Stimulated activated CD8-positive, alpha-beta memory T cell treated with anti-CD3 and anti-CD28 coated beads, Interleukin-12 subunit alpha, Interleukin-12 subunit beta, amount 100 ng/mL, for 24 hours (primary cell): Measurements from ENCODE around the gene DCLK1.

Experiments used
- DNase-seq: peaks from one replicate; pipeline ENCODE4 v3.0.0-alpha.2; 2020; ENCODE audit errors: extremely low read depth

The DCLK1 gene

GRCh38 chr13:35761440-35762252 lies 369.5 kb downstream of the DCLK1 start:
- no peak for DNase-seq

GRCh38 chr13:35760735-35761281 lies 370.4 kb downstream of the DCLK1 start:
- DNase-seq = no peak

DNA sequence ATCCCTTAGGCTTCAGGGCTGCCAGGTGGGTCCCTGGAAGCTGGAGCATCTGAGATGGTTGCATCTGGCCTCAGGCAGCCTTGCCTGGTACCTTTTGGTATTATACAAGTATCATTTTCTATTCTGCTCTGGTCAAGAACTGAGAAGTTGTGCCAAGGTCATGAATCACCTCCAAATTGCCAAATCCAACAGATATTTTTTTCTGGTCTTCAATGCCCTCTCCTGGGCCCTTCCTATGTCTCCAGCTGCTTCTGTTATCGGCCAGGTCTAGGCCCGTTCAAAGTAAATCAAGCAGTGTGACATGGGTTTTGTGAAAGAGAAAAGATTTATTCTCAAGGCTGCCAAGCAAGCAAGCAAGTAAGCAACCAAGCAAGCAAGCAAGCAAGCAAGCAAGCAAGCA lies 383.6 kb downstream of the DCLK1 start:
- no peak for DNase-seq

DNA sequence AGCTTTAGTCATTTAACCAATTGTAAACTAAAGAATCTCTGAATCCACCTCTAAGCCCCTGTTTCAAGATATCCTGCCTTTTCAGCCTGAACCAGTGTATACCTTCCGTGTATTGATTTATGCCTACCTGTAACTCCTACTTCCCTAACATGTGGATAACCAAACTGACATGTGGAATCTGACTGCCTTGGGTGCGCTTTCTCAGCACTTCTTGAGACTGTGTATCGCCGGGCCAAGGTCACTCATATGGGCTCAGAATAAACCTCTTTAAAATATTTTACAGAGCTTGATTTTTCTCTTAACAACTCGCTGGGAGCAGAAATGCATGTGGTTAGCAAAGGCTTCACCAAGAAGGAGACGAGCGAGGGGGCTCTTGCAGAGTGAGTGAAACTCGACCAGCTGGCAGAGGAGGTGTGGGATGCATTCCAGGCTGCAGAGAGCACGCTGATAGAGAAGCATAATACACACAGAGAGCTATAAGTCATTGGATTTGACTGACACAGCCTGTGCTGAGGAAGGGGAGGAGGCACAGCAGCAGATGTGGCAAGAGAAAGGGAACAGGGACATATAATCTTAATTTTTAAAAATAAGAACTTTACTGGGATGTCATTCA lies 386.5 kb downstream of the DCLK1 start:
- DNase-seq = no peak

GRCh38 chr13:35744144-35744543 lies 387.0 kb downstream of the DCLK1 start:
- no peak for DNase-seq

DNA sequence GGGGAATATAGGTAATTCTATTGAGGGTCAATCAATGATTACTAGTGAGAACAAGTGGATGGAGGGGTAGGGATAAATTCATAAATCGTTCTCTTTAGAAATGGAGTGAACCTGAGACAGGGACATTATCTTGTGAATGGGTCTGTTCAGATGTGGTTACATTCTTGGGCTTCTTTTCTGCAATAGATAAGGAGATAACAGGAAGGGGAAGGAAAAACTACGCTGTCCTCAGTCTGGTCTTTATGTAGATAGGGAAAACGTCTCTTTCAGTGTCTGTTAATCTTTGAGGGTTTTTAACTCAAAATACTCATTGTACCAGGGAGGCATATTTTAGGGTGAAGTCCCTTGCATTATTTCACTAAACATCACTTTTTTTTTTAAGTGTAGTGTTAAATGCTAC lies 388.0 kb downstream of the DCLK1 start:
- no peak for DNase-seq

GRCh38 chr13:35741657-35742056 lies 389.5 kb downstream of the DCLK1 start:
- no peak for DNase-seq

- no peak for DNase-seq
Measured at GRCh38 chr13:35736876-35737275, 394.3 kb downstream of the DCLK1 start.

- no peak for DNase-seq
Measured at GRCh38 chr13:35733827-35734226, 397.4 kb downstream of the DCLK1 start.

- no peak for DNase-seq
Measured at GRCh38 chr13:35732565-35732964, 398.6 kb downstream of the DCLK1 start.

GRCh38 chr13:35731471-35731870 lies 399.7 kb downstream of the DCLK1 start:
- no peak for DNase-seq

DNA sequence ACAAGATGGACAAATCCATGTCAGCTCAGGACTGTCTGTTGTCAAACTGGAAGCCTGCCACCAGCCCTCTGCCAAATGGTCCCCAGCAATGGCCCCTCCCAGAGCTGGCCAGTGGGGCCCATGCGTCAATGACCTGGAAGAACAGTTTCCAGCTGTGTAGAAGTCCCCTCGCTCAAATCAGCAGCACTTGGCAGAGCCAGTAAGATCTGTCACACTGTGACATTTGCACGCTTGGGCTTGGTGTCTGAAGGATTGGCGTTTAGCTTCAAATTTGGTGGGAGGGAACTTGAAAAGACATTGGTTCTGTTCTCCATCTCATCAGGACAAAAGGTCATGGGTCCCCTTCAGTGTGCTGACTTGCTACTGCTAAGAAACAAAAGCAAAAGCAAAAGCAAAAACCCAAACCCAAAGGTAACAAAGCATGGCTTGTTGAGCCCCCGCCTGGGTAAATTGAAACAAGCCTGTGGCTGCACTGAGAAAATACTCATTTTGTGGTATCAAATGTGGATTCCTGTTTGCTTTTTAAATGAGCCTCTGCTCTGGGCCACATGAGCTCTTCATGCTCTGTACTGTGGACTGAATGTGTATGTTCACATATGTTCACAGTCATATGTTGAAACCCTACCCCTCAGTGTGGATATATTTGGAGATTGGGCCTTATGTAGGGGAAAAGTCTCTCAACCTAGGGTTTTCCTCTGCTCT lies 401.1 kb downstream of the DCLK1 start:
- no peak for DNase-seq

GRCh38 chr13:35727881-35728280 lies 403.3 kb downstream of the DCLK1 start:
- no peak for DNase-seq

DNA sequence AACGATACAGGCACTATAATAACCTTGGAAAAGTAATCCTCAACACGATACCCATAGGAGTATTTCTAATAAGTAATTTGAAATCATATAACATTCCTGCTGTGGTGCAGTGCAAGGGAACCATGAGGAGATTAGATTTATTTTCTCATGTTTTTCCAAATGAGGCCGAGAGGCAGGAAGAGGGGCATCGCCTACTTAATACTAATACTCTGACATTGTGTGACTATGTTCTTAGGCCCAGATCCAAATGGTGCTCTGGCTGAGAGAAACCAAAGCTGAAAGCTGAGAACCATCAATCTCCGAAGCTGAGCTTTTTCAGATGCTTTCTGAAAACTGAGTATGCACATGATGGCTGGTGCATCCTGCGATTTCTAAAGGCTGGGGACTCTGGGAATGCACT lies 406.7 kb downstream of the DCLK1 start:
- no peak for DNase-seq

DNA sequence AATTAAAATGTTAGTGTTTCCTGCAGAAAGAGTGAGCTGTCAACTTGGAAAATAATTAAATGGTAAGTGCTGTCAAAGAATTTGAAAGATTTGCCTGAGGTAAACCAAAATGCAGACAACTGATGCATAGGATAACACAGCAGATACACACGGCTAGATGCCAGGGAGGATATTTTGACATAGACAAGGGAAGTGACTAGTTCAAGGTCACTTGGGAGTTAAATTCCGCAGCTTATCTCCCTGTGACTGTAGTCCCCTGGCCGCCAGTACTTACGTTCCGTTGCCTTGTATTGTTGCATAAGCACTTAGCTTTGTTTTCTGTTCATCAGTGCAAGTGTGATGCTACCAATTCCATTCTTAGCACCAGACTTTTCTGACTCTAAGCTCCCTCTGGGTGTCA lies 407.4 kb downstream of the DCLK1 start:
- no peak for DNase-seq

- no peak for DNase-seq
Measured at GRCh38 chr13:35723053-35723461, 408.1 kb downstream of the DCLK1 start.

DNA sequence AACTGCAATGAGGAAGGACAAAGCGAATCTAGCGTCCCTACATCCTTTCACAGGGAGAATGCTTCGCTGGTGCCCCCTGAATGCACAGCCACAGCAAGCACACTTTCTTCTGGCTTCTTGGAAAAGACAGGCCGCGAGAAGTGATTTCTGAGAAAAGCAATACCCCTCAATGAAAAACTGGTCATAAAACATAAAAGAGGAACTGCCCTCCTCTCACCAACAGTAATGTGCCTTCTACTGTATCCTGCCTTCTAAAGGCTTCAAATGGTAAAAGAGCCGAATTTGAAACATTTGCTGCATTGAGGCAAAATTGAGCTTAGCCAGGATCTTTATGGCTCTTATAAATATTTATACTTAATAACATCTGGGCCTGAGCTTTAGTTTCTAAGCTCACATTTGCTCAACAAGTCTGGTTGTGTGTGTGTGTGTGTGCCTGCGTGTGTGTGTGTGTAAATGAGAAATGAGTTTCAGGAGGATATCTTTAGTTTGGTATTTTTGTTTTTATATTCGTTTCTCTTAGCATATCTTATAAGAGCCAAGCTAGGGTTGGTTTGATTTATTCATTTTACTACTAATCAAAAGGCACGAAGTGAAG lies 408.6 kb downstream of the DCLK1 start:
- DNase-seq = no peak

GRCh38 chr13:35720690-35721554 lies 410.3 kb downstream of the DCLK1 start:
- DNase-seq = no peak

- no peak for DNase-seq
Measured at GRCh38 chr13:35720290-35720689, 410.9 kb downstream of the DCLK1 start.
